GM18499 (cell line): ENCODE results near the gene TRAF5.

Experiments used
- ATAC-seq: cut with Tn5 transposase; IDR thresholded peaks from one replicate; pipeline ENCODE4 v1.9.1; 2021; ENCODE audit warnings: moderate number of reproducible peaks; ENCODE audit not compliant: insufficient read depth, unreplicated experiment

The TRAF5 gene

DNA sequence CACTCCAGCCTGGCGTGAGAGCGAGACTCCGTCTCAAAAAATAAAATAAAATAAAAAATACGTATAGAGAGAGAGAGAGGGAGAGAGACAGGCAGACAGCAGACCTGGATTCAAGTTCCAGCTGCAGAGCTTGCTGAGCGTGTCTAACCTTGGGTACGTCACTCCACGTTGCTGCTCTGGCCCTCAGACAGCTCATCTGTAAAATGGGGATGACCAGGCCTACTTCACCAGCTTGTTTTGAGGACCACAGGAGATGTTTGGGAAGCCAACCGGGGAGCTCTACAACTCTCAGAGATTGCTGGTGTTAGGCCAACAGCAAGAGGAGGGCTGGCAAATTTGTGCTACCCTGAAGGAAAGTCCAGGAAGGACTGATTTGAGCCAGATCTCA is 499 bp upstream of the TRAF5 start:
- no peak for ATAC-seq

- no peak for ATAC-seq
Measured at GRCh38 chr1:211327346-211327921, 801 bp downstream of the TRAF5 start.

- ATAC-seq: no peak
Measured at GRCh38 chr1:211328084-211328694, 1.6 kb downstream of the TRAF5 start.

DNA sequence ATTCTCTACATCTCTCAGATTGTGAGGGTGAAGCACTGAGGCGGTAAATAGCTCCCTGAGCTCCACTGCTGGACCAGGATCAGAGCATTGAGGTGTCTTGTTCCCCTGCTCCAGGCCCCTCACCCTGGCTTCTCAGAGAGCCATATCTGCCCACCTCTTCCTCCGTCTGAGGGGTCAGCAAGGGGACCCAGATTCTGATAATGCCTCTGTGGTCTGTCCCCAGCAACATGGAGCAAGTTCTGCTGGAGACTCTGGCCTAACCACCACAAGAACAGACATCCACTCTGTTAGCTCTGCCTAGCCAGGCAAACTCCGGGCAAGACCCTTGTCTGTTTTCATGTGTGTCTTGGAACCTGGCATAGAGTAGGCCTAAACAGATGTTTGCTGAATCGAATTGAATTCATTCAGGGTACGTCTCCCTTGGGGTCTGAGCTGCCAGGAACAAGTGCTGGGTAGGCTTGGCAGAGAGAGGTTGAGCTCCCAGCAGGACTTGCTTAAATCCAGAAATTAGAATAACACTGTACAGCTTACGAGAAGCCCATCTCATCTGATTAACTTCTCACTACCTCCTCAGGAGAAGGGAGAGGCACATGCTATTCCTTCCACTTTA is 2.3 kb downstream of the TRAF5 start:
- ATAC-seq: no peak

DNA sequence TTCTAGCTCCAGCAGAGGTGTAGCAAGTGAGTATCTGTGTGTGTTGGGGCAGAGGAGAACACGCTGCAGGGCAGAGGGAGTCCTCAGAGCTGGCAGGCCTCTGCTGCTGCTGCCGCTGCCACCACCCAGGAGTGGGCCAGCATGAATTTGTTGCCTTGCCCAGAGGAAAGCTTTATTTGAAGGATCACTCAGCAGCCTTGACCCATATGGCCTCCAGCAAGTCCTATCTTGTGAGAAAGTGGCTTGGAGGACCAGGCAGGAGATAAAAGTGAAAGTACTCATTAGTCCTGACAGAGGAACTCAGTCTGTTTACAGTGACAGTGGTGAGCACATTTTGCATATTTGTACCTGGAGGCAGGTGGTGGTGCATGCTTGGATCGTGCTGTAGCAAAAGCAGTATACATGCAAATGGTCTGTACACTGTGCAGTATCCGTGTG is 3.1 kb downstream of the TRAF5 start:
- peak; percentile 55 for ATAC-seq

GRCh38 chr1:211330282-211330936 is 3.8 kb downstream of the TRAF5 start:
- no peak for ATAC-seq

DNA sequence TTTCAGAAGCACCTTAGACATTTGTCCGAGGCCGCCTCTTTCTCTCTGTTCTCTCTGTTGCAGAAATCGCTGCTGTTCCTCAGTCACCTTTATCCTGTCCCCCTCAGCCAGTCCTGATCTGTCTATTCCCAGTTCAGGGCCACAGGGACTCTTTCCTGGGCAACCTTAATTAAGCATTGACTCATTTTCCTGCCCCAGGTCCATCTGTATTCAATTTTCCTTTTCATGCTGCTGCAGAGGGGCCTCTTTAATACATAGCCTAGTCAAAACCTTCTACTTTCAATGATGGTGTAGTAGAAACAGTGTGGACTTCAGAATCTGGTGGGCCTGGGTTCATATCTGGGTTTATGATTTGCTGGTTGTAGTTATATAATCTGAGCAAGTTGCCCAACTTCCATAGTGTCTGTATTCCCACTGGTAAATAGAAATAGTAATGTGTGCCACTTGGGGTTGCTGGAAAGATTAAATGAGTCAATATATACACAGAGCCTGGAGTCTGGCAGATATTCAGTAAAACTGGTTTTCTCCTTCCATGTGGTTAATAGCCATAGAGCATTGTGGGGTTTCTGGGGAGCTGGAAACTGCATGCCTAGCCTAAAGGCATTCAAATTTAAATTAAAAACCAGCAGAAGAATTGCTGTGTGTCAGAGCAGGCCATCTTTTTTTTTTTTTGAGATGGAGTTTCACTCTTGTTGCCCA is 4.5 kb downstream of the TRAF5 start:
- ATAC-seq: no peak

DNA sequence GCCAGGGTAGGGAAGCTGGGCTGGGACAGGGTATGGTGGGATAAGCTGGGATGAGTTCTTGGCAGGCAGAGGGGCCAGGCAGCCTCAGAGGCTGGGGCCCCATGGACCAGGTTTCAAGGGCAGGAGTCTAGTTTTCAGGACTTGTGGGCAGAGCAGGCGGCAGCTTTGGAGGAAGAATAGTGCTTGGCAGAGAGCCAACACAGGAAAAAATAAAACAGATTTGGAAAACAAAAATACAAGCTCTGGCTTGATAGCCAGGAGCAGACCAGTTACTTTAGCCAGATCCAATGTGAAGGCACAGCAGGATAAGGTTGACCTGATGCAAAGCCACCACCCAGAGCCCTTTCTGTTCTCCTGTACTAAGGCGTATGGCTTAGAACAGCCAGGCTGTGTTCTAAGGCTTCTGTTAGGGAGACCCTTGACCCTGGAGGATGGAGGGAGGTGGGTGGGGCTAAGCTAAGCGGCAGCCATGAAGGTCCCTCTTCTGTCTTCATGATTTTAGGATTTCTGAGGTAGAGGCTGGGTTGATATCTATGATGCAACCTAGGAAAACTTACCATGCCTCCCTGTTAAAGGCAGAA is 5.5 kb downstream of the TRAF5 start:
- ATAC-seq: no peak

DNA sequence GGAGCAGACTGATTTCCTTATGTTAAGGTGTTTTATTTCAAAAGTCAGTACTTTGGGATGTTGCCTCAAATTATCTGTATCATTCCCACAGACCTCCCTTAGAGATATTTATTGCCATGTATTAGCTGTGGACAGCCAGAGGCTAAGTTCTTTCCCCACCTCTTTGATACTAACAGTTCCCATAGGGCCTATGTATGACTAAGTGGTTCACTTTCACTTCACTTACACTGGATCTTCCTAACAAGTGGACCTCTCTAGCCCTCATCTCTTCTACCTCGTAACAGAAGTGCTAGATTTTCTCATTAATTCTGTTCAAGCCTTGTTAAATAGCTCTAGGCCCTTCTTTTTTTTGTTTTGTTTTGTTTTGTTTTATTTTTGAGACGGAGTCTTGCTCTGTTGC is 6.2 kb downstream of the TRAF5 start:
- ATAC-seq: no peak

- ATAC-seq: no peak
Measured at GRCh38 chr1:211333906-211334305, 7.3 kb downstream of the TRAF5 start.

GRCh38 chr1:211334986-211335385 is 8.4 kb downstream of the TRAF5 start:
- no peak for ATAC-seq

DNA sequence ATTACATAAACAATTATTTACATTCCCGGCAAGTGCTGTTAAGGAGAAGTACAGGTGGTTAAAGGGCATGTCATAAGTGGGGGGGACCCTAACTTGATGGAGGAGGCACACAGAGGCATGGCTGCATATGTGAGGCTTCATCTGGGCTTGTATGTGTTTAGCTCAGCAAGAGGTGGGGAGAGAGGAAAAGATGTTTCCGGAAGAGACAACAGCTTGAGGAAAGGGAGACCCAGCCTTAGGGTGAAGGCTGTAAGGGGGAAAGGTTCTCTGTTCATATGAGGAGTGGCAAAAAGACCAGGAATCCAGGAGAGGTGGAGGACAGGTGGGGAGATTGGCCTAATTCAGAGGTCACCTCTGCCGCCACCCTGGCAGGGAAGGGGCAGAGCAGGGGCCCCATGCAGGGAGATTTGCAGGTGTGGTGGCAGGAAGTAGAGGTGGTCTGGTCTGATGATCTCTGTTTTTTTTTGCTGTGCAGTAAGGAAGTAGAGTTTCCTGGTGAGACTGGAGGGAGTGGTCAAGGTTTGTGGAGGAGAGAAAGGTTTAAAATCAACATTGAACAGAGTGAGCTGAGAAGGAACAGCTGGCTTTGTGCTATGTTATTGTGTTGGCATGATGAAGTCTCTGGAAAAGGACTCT is 9.0 kb downstream of the TRAF5 start:
- ATAC-seq: peak; percentile 81

GRCh38 chr1:211336161-211336560 is 9.5 kb downstream of the TRAF5 start:
- ATAC-seq: no peak

- no peak for ATAC-seq
Measured at GRCh38 chr1:211336775-211337174, 10.1 kb downstream of the TRAF5 start.

DNA sequence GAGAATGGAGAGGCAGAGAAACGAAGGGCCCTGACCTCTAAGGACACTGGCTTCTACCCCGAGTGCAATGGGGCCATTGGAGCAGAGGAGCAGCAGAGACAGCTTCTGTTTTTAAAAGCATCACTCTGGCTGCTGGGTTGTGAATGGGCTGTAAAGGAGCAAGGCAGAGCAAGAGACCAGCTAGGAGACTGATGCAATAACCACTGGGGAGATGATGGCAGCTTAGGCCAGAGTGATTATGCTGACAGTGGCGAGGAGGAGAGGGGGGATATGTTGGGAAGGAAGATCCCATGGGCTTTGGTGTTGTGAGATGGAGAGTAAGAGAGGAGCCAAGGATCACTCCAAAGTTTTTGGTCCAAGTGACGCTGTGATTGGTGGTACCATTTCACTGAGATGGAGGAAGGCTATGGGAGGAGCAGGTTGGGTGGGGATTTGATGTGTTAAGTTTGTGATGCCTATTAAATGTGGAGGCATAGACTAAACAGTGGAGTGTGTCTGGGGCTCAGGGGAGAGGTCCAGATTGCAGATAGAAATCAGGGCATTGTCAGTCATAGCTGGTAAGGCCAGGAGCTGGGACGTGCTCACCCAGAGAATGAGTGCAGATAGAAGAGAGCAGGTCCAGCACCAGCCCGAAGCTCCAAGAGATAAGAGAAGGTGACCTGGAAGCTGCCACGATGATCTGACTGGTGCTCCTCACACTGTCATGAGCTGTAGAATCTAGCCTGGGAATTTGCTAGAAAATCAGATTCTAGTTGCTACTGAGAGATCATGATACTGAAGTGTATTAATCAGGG is 11.0 kb downstream of the TRAF5 start:
- ATAC-seq: no peak

- ATAC-seq: no peak
Measured at GRCh38 chr1:211338224-211338620, 11.6 kb downstream of the TRAF5 start.

DNA sequence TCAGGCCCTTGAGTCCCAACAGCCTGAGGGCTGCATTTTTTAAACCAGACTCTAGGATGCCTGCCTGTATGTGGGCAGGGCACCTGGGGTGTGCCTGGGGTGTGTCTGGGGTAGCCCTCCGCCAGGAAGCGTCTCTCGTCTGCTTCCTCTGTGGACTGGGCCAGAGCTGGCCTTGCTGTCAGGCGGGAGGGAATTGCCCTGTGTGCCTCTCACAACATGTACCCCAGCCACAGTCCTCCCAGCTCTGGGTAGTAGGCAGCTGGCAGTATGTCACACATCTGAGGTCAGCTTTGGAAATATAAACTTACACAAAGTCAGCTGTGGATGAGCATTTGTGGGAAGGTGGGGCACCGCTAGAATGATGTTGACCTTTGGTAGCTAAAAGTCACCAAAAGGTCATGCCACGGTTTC is 13.0 kb downstream of the TRAF5 start:
- ATAC-seq: no peak

DNA sequence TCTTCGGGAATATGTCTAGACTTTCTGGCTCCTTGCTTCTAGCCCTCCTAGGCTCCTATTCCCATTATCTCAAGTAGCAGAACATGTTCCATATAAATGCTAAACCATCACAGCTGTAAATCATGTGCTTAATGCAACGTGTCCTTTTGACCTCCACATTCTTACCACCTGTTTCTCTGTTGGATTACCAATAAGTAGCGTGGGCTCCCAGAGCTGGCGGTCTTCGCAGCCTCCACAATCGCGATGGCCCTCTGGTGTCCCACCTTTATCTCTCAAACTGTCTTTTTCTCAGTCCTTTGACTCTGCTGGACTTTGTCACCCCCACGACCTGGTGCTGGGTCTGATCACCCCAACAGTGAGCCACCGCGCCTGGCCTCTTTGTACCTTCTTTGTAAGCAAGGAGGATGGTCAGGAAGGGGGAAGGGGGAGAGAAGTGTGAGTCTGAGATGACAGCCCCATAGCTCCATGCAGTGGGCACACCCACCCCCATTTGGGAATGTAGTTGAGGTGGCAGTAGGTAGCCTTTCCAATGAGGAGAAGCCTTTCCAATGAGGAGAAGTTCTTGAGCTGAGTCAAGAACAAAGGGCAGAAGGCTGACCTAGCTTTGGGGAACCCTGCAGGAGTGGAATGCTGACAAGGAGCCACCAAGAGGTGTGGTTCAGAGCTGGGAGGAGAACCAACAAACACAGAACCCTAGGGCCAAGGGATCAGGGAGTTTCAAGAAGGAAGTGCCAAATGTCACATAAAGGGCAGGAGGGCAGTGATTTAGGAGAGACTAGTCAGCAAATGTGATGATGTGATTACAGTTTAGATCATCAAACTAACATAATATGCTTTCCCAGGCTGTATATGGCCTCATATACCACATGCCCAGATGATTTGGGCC is 14.2 kb downstream of the TRAF5 start:
- no peak for ATAC-seq
